HepG2 (cell line): Measurements from ENCODE around the gene HKDC1. TPM values are rescaled to one million over a fixed set of nuclear protein-coding genes. Genes with fewer than 3 reads are reported as not detected.

Experiments
- ATAC-seq: fragments of 200-7000 bp; cut with Tn5 transposase; 3 replicates; pipeline ENCODE4 v1.9.1; 2020; ENCODE audit warnings: mild to moderate bottlenecking, moderate library complexity
- BruUV-seq: library from RNA; stranded (reverse); fragments of 400-500 nt; replicated peaks from 2 replicates; lab custom pipeline; 2021; lab: Mats Ljungman, UMichigan
- CTCF ChIA-PET: fragments of 300-600 bp; formaldehyde crosslinking; extraction: SDS; loops from one replicate; lab custom pipeline; 2021; ENCODE audit warnings: low total read pairs, inconsistent platforms, low intra/inter-chr PET ratio; lab: Yijun Ruan, JAX
- POLR2A ChIA-PET: fragments of 350-600 bp; sonication (Branson Sonifier 250); formaldehyde crosslinking; loops from one replicate; lab custom pipeline; 2020; ENCODE audit warnings: antibody characterized with exemption, inconsistent platforms; lab: Yijun Ruan, JAX
- DNase-seq: peaks from one replicate; pipeline ENCODE4 v3.0.0-alpha.2; 2015; ENCODE audit warnings: low spot score
- FAIRE-seq: peaks from 3 replicates; lab custom pipeline; 2011; peaks lifted over from hg19 to GRCh38; lab: Jason Lieb, UNC
- H2AFZ ChIP-seq: one replicate; pipeline ENCODE4 v1.6.1; 2011; ENCODE audit warnings: low read length, inconsistent platforms
- H3K27ac ChIP-seq: fragments of 300-600 bp; 3 replicates; pipeline ENCODE4 v1.8.0; 2011; ENCODE audit warnings: mixed run types, mild to moderate bottlenecking, mixed read lengths, low read length, inconsistent platforms; ENCODE audit not compliant: insufficient read depth; ENCODE audit errors: extremely low read length
- H3K27me3 ChIP-seq, 2 experiments: fragments of 200-600 bp in 1 of 2; 2 replicates in 1 of 2; 3 replicates in 1 of 2; pipeline versions ENCODE4 v1.6.0 to v1.8.0; 2011; ENCODE audit warnings: low read length in 2 of 2, mild to moderate bottlenecking in 2 of 2, moderate library complexity in 2 of 2, inconsistent platforms in 1 of 2; ENCODE audit not compliant: insufficient read depth in 2 of 2, control insufficient read depth in 1 of 2
- H3K36me3 ChIP-seq, 2 experiments: fragments of 200-600 bp in 1 of 2; replicated peaks in 1 of 2; 2 replicates in 1 of 2; 3 replicates in 1 of 2; pipeline versions ENCODE4 v1.5.1 to v1.8.0; 2011; ENCODE audit warnings: low read length in 2 of 2, inconsistent platforms in 1 of 2; ENCODE audit not compliant: insufficient read depth in 2 of 2, control insufficient read depth in 1 of 2
- H3K4me1 ChIP-seq: 2 replicates; pipeline ENCODE4 v1.5.1; 2012; ENCODE audit warnings: low read length, inconsistent platforms; ENCODE audit not compliant: insufficient read depth
- H3K4me2 ChIP-seq: 2 replicates; pipeline ENCODE4 v1.6.0; 2011; ENCODE audit warnings: low read depth, low read length, inconsistent platforms
- H3K4me3 ChIP-seq, 3 experiments: fragments of 200-600 bp in 1 of 3; sonication (generic), shearing (Covaris generic) in 1 of 3; replicated peaks in 1 of 3; 2 replicates each; pipeline ENCODE4 v1.5.1; 2011 to 2016; ENCODE audit warnings: low read length in 3 of 3, inconsistent platforms in 2 of 3, low read depth in 2 of 3, mild to moderate bottlenecking in 2 of 3, control low read depth in 1 of 3, mixed read lengths in 1 of 3; ENCODE audit not compliant: insufficient read depth in 1 of 3
- H3K79me2 ChIP-seq: one replicate; pipeline ENCODE4 v1.6.1; 2011; ENCODE audit warnings: low read length, inconsistent platforms; ENCODE audit not compliant: insufficient read depth
- H3K9ac ChIP-seq: 2 replicates; pipeline ENCODE4 v1.6.0; 2011; ENCODE audit warnings: mild to moderate bottlenecking, low read depth, low read length, inconsistent platforms; ENCODE audit not compliant: insufficient read depth
- H3K9me3 ChIP-seq: 2 replicates; pipeline ENCODE4 v1.5.1; 2012; ENCODE audit warnings: mild to moderate bottlenecking, low read length
- H4K20me1 ChIP-seq: 2 replicates; pipeline ENCODE4 v1.6.0; 2011; ENCODE audit warnings: inconsistent platforms, mild to moderate bottlenecking, low read length, moderate library complexity; ENCODE audit not compliant: insufficient read depth
- DR1 ChIP-seq: sonication (generic); formaldehyde crosslinking; IDR thresholded peaks from 2 replicates; pipeline ENCODE4 v1.8.0; 2021; ENCODE audit warnings: mild to moderate bottlenecking, missing genetic modification reagents, inconsistent platforms
- GPN1 ChIP-seq: sonication (generic); formaldehyde crosslinking; IDR thresholded peaks from 2 replicates; pipeline ENCODE4 v1.5.1; 2020; ENCODE audit warnings: missing genetic modification reagents, borderline replicate concordance
- HNRNPLL ChIP-seq: fragments of 200-400 bp; formaldehyde crosslinking; IDR thresholded peaks from 2 replicates; pipeline ENCODE4 v1.6.1; 2017; ENCODE audit warnings: mild to moderate bottlenecking, low read depth, low read length; ENCODE audit not compliant: poor library complexity, severe bottlenecking
- NBN ChIP-seq: fragments of 450-650 bp; conservative IDR thresholded peaks from 2 replicates; pipeline ENCODE4 v1.6.1; 2017
- NR2C2 ChIP-seq: sonication (generic); formaldehyde crosslinking; IDR thresholded peaks from 2 replicates; pipeline ENCODE4 v1.4.0; 2020; ENCODE audit warnings: missing genetic modification reagents, mild to moderate bottlenecking, moderate library complexity, borderline replicate concordance
- PRPF4 ChIP-seq: fragments of 200-400 bp; formaldehyde crosslinking; IDR thresholded peaks from 2 replicates; pipeline ENCODE4 v1.6.1; 2016; ENCODE audit warnings: low read length, low read depth; ENCODE audit not compliant: poor library complexity, severe bottlenecking
- SMYD3 ChIP-seq: sonication (generic); formaldehyde crosslinking; IDR thresholded peaks from 2 replicates; pipeline ENCODE4 v1.8.1; 2023; ENCODE audit warnings: mild to moderate bottlenecking, missing genetic modification reagents
- SP1 ChIP-seq, 2 experiments: fragments of 450-650 bp in 1 of 2; sonication (generic) in 1 of 2; formaldehyde crosslinking in 1 of 2; IDR thresholded peaks; 2 replicates each; pipeline versions ENCODE4 v1.4.0 to v1.6.1; 2016 to 2020; ENCODE audit warnings: missing genetic modification reagents in 1 of 2
- ZNF263 ChIP-seq: sonication (generic); formaldehyde crosslinking; IDR thresholded peaks from 2 replicates; pipeline ENCODE4 v1.4.0; 2020; ENCODE audit warnings: missing genetic modification reagents
- ZNF331 ChIP-seq: sonication (generic); formaldehyde crosslinking; IDR thresholded peaks from 2 replicates; pipeline ENCODE4 v1.4.0; 2020; ENCODE audit warnings: missing genetic modification reagents
- ZNF343 ChIP-seq: sonication (generic); formaldehyde crosslinking; IDR thresholded peaks from 2 replicates; pipeline ENCODE4 v1.4.0; 2020; ENCODE audit warnings: mild to moderate bottlenecking, missing genetic modification reagents
- ZNF674 ChIP-seq: sonication (generic); formaldehyde crosslinking; IDR thresholded peaks from 2 replicates; pipeline ENCODE4 v1.5.0; 2020; ENCODE audit warnings: low read depth, mild to moderate bottlenecking, missing genetic modification reagents
- ZNF776 ChIP-seq: sonication (generic); formaldehyde crosslinking; IDR thresholded peaks from 2 replicates; pipeline ENCODE4 v1.4.0; 2020; ENCODE audit warnings: mild to moderate bottlenecking, missing genetic modification reagents
- ZNF790 ChIP-seq: sonication (generic); formaldehyde crosslinking; IDR thresholded peaks from 2 replicates; pipeline ENCODE4 v1.8.0; 2022; ENCODE audit warnings: missing genetic modification reagents, mild to moderate bottlenecking, borderline replicate concordance
- WGBS: methylation state at CpG from one replicate; pipeline ENCODE4 v1.1.6; 2017; ENCODE audit warnings: low lambda C conversion rate; 5-methylcytosine and 5-hydroxymethylcytosine counted together
- in situ Hi-C: cut with HindIII; loops from 2 replicates; pipeline ENCODE4 v1.10.0; 2017; ENCODE audit warnings: low pct_unique_long_range_greater_than_20kb; ENCODE audit not compliant: extremely low pct_ligation_motif_present
- intact Hi-C: fragments of 100-400 bp; cut with micrococcal nuclease; formaldehyde crosslinking; loops from one replicate; pipeline ENCODE4 v1.10.0; 2022; ENCODE audit not compliant: unreplicated experiment
- polyA plus RNA-seq, 8 experiments: library from polyadenylated mRNA; depleted of rRNA in 3 of 8; stranded (reverse) in 7 of 8; unstranded in 1 of 8; fragments of >200 nt; fragmentation: Illumina TruSeq in 4 of 8; extraction: Trizol in 4 of 8; gene quantifications; 2 replicates each; pipeline versions ENCODE4 v1.2.1 to v1.2.3, GENCODE V29; 2011 to 2016; ENCODE audit warnings: low read depth in 4 of 8, missing spikeins in 1 of 8, mixed read lengths in 1 of 8; ENCODE audit not compliant: insufficient read depth in 1 of 8
- total RNA-seq, 5 experiments: library from RNA; depleted of rRNA; stranded (reverse); fragments of >200 nt; fragmentation: Illumina TruSeq; extraction: Trizol; gene quantifications; 2 replicates each; pipeline ENCODE4 v1.2.3, GENCODE V29; 2016; ENCODE audit warnings: low read depth in 1 of 5
- TF ChIP-seq, protein P1 (sequence below): IDR thresholded peaks from 2 replicates; pipeline ENCODE4 v1.6.1; 2016; ENCODE audit warnings: missing compliant biosample characterization, missing genetic modification reagents, borderline replicate concordance

The HKDC1 gene
- total and polyA plus RNA-seq, 2 of the 13 experiments (the other 11 are each of a cell fraction or from before 2014, with no cell fraction given) = 8.1 to 12.4 TPM

DNA sequence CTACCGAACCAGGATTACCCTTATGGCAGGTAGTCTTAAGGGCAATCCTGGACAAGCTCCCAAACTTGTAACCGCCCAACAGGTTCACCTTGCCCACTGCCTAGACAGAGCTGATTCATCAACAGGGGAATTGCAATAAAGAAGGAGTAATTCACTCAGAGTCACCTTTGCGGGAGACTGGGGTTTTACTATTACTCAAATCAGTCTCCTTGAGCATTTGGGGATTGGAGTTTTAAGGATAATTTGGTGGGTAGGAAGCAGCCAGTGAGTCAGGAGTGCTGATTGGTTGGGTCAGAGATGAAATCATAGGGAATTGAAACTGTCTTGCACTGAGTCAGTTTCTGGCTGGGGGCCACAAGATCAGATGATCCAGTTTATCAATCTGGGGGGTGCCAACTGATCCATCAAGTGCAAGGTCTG, 83.5 kb downstream of the HKDC1 start:
- no peak for TF ChIP-seq ZNF790 (CRISPR knock-in tag)
- TF ChIP-seq DR1 = no peak
- no peak for TF ChIP-seq ZNF263
- no peak for TF ChIP-seq HNRNPLL
- TF ChIP-seq NR2C2 = no peak
- no peak for TF ChIP-seq SMYD3 (CRISPR knock-in tag)
- no peak for TF ChIP-seq PRPF4
- TF ChIP-seq GPN1 (CRISPR knock-in tag) = no peak
- no peak for TF ChIP-seq NBN
- no peak for TF ChIP-seq ZNF343 (CRISPR knock-in tag)
- no peak for TF ChIP-seq ZNF331 (CRISPR knock-in tag)
- no peak for TF ChIP-seq ZNF674 (CRISPR knock-in tag)
- TF ChIP-seq, protein P1, sequence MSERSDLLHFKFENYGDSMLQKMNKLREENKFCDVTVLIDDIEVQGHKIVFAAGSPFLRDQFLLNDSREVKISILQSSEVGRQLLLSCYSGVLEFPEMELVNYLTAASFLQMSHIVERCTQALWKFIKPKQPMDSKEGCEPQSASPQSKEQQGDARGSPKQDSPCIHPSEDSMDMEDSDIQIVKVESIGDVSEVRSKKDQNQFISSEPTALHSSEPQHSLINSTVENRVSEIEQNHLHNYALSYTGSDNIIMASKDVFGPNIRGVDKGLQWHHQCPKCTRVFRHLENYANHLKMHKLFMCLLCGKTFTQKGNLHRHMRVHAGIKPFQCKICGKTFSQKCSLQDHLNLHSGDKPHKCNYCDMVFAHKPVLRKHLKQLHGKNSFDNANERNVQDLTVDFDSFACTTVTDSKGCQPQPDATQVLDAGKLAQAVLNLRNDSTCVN (CRISPR knock-in tag) = no peak
- TF ChIP-seq SP1 (IDR thresholded peaks at IDR 0.05) = no peak
- TF ChIP-seq SP1 (CRISPR knock-in tag; IDR thresholded peaks at IDR 0.05) = no peak
- no peak for TF ChIP-seq ZNF776 (CRISPR knock-in tag)
- FAIRE-seq (no peak), ATAC-seq (no peak), DNase-seq (no peak)
- intact Hi-C loops (no loop called here), in situ Hi-C loops (no loop called here)
- H3K27me3 ChIP-seq = peaks cover under 1 to 26% of the 10 kb centered on the region in 2 experiments
- no peaks in the 10 kb centered on the region for H3K36me3 ChIP-seq
- no peaks in the 10 kb centered on the region for H4K20me1 ChIP-seq
- CTCF ChIA-PET = no interaction called here
- WGBS = 18% methylated on average over 3 of the region's 3 CpGs
- H3K9me3 ChIP-seq = no peaks in the 10 kb centered on the region
- H3K9ac ChIP-seq = no peak overlapping the region
- 0 out of 2 replicates have a peak, but pooled peaks cover 9% of the 10 kb centered on the region for H3K4me1 ChIP-seq
- no peak overlapping the region for H2AFZ ChIP-seq
- POLR2A ChIA-PET = no interaction called here
- BruUV-seq = no TSS peak
- H3K4me3 ChIP-seq = no peak overlapping the region
- H3K4me2 ChIP-seq = no peak overlapping the region
- no peaks in the 10 kb centered on the region for H3K79me2 ChIP-seq
- no peak overlapping the region for H3K27ac ChIP-seq
